Muscle of back (tissue), 13 donors: ENCODE results near the gene UBIAD1. TPM values are rescaled to one million over a fixed set of nuclear protein-coding genes. Genes with fewer than 3 reads are reported as not detected.
"Not testable (repeated sequence)": the region's sequence is repeated elsewhere in the genome, so short reads cannot be mapped to it uniquely, and the experiment has no call there.

Experiments
- DNase-seq, 3 donors: peaks; one replicate each; pipeline versions ENCODE4 v3.0.0 to v3.0.0-alpha.2; 2013
- long read RNA-seq, 9 donors: transcript quantifications; one replicate each; lab custom pipeline, GENCODE V29; 2026
- polyA plus RNA-seq, 10 donors: library from polyadenylated mRNA; unstranded; fragments of 120-200 nt; gene quantifications; one replicate each; pipeline ENCODE4 v1.2.1, GENCODE V29; 2013; ENCODE audit not compliant: insufficient read length in 10 of 10

UBIAD1 gene
- polyA plus RNA-seq = 10 to 100 TPM; 12.8 to 16.0 (median 14.9) TPM
- long read RNA-seq, donor 1, transcript UBIAD1-202 (2 exons, 3,646 nt) = major isoform, 6 of 6 reads
- long read RNA-seq, donor 1, partial matches to known transcripts = 0 of 6 reads
- long read RNA-seq, donor 1, other reads (novel, unspliced or antisense) = 0 of 6 reads
- long read RNA-seq, donor 2, transcript UBIAD1-202 (2 exons, 3,646 nt) = major isoform, 5 of 5 reads
- long read RNA-seq, donor 2, partial matches to known transcripts = 0 of 5 reads
- long read RNA-seq, donor 2, other reads (novel, unspliced or antisense) = 0 of 5 reads
- long read RNA-seq, donor 3 = 0 reads
- long read RNA-seq, donor 4, transcript UBIAD1-202 (2 exons, 3,646 nt) = major isoform, 9 of 10 reads
- long read RNA-seq, donor 4, partial matches to known transcripts = 0 of 10 reads
- long read RNA-seq, donor 4, other reads (novel, unspliced or antisense) = 0 of 10 reads
- long read RNA-seq, donor 5, transcript UBIAD1-202 (2 exons, 3,646 nt) = major isoform, 12 of 12 reads
- long read RNA-seq, donor 5, partial matches to known transcripts = 0 of 12 reads
- long read RNA-seq, donor 5, other reads (novel, unspliced or antisense) = 0 of 12 reads
- long read RNA-seq, donor 6, transcript UBIAD1-202 (2 exons, 3,646 nt) = major isoform, 9 of 9 reads
- long read RNA-seq, donor 6, partial matches to known transcripts = 0 of 9 reads
- long read RNA-seq, donor 6, other reads (novel, unspliced or antisense) = 0 of 9 reads
- long read RNA-seq, donor 7, transcript UBIAD1-202 (2 exons, 3,646 nt) = major isoform, 11 of 11 reads
- long read RNA-seq, donor 7, partial matches to known transcripts = 0 of 11 reads
- long read RNA-seq, donor 7, other reads (novel, unspliced or antisense) = 0 of 11 reads
- long read RNA-seq, donor 8, transcript UBIAD1-202 (2 exons, 3,646 nt) = major isoform, 6 of 6 reads
- long read RNA-seq, donor 8, partial matches to known transcripts = 0 of 6 reads
- long read RNA-seq, donor 8, other reads (novel, unspliced or antisense) = 0 of 6 reads
- long read RNA-seq, donor 9, partial matches to known transcripts = 0 of 3 reads
- long read RNA-seq, donor 9, other reads (novel, unspliced or antisense) = 0 of 3 reads

- DNase-seq = peak; percentile 89 to 96 (median 91)
Observed at GRCh38 chr1:11272832-11273594, at the start of gene UBIAD1. Gene UBIAD1, plus strand, starts transcription at chr1:11273198. Its CDS starts 334 bp downstream, at chr1:11273532.

GRCh38 chr1:11227106-11228077 is 45.6 kb upstream of the UBIAD1 start:
- DNase-seq = no peak

- no peak for DNase-seq
Observed at GRCh38 chr1:11229203-11229602, 43.8 kb upstream of the UBIAD1 start.

- DNase-seq = no peak
Observed at GRCh38 chr1:11233208-11233607, 39.8 kb upstream of the UBIAD1 start.

- DNase-seq = no peak
Observed at GRCh38 chr1:11237356-11237755, 35.6 kb upstream of the UBIAD1 start.

- no peak for DNase-seq
Observed at GRCh38 chr1:11238311-11238710, 34.7 kb upstream of the UBIAD1 start.

- DNase-seq = no peak
Observed at GRCh38 chr1:11245248-11245647, 27.8 kb upstream of the UBIAD1 start.

GRCh38 chr1:11245904-11246719 is 26.9 kb upstream of the UBIAD1 start:
- DNase-seq = no peak

- DNase-seq = no peak
Observed at GRCh38 chr1:11248169-11248568, 24.8 kb upstream of the UBIAD1 start.

- DNase-seq = no peak
Observed at GRCh38 chr1:11252538-11252937, 20.5 kb upstream of the UBIAD1 start.

GRCh38 chr1:11253226-11253625 is 19.8 kb upstream of the UBIAD1 start:
- DNase-seq = no peak

- DNase-seq = no peak
Observed at GRCh38 chr1:11256299-11256698, 16.7 kb upstream of the UBIAD1 start.

- DNase-seq = peak; percentile 99 to 100 (median 100)
Observed at GRCh38 chr1:11262171-11263049, 10.6 kb upstream of the UBIAD1 start, which contains the start of gene MTOR. Gene MTOR, minus strand, starts transcription at chr1:11262551. Its CDS starts 3,142 bp downstream, at chr1:11259409.

- DNase-seq = no peak
Observed at GRCh38 chr1:11266268-11267074, 6.5 kb upstream of the UBIAD1 start.

- not testable (repeated sequence) for DNase-seq
Observed at GRCh38 chr1:11267350-11268337, 5.4 kb upstream of the UBIAD1 start.

- no peak for DNase-seq
Observed at GRCh38 chr1:11272544-11272831, 510 bp upstream of the UBIAD1 start.
